Measurements from ENCODE around the gene ETNK2.
"Not testable (repeated sequence)": the region's sequence is repeated elsewhere in the genome, so short reads cannot be mapped to it uniquely, and the experiment has no call there.

Gene ETNK2

DNA sequence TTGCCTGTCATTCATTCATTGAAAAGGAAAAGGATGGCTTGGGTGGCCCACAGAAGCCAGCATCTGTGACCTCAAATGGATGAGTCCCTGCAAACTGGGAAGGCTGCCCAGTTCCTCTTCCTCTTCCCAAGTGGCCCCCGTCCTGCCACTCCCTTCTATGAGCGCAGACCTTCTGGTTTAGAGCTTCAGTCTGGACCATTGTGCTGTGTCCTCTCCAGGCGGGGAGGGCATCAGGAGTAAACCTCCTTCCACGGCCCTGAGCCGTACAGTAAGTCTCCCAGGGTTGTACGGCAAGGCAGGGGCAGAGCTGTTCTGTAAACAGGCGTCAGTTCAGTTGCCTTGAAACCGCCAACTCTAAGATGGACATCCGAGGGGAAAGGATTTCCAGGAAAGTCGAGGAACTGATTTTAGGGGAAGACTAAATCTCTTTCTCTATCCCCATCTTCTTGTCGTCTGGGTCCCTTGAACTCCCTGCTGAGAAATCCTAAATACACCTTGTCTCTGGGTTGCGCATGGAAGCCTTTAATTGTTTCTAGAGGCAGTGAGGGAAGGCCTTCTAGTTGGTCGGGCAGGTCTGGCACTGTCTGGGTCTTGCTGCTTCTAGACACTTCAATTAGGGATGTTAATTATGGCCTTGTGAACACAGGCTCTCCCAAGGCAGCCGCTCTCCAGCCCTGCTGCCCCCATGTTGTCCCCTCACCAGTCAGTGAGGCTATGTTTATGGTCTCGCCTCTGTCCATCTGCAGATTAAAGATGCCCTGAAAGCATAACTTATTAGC lies 56.8 kb downstream of the ETNK2 start:
- peak; percentile 29 for DNase-seq

- DNase-seq, result no peak
Observed at GRCh38 chr1:204094313-204094729, 57.5 kb downstream of the ETNK2 start.

DNA sequence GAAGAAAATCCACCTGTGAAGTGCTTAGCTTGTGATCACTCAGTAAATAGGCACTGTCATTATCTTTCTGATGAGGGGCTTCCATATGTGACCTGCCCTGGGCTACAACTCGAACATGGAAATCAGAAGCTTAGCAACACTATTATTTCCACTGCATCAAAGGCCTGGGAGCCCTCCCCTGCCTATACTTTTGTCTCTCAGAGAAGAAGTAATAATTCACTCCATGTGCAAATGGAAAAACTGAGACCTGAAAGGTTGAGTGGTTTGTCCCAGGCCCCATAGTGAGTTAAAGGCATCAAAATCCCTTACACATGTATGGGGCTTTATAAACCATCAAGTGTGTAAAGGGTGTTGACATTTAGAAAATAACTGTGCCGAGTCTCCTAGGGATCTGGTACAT lies 58.1 kb downstream of the ETNK2 start:
- no peak for DNase-seq

DNA sequence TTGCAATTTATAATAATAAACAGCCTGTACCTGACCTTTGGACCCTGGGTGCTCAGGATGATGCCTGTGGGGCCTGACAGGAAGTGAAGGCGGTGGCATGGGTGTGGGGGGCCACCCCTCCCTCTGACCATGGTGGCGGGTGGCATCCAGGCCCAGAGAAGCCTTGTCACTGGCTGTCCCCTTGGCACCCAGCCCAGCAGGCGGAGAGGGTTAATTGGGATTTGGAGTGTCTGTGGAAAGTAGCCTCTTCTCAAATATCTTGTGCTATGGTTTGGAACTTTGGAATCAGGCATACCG lies 58.5 kb downstream of the ETNK2 start:
- DNase-seq, result peak; percentile 45

DNA sequence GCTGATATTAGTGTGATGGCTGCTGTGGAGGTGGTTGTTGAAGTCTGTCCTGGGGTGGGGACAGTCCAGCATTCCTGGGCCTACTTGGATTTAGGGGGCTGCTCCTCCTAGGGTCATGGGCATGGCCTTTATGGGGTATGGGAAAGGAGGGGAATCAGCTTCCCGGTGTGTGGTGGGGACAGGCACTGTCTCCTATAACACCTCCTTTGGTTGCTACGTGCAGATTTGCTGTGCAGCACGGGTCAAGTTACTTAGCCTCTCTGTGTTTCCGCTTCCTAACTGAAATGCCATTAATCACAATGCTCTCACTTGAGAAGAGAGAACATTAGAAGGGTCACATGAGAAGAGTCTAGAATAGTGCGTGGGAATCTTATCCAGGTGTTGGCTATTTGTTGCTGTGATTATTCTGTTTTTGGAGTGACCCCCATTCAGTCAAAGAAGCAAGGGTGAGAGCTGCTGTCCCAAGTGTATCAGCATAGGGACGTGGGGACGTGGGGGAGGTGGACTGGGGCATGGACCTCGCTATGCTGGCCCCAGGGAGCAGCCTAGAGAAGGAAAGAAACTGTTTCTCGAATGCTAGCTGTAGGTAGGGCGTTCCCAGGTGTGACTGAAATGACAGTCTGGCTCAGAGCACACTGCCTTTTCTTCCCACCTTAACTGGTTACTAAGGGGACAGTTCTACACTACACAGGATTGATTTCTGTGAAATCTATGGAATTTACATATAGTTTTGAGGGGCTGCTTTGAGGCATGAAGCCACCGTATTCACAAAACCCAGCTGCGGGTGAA lies 59.0 kb downstream of the ETNK2 start:
- DNase-seq, result no peak

GRCh38 chr1:204091787-204092312 lies 60.0 kb downstream of the ETNK2 start:
- no peak for DNase-seq

DNA sequence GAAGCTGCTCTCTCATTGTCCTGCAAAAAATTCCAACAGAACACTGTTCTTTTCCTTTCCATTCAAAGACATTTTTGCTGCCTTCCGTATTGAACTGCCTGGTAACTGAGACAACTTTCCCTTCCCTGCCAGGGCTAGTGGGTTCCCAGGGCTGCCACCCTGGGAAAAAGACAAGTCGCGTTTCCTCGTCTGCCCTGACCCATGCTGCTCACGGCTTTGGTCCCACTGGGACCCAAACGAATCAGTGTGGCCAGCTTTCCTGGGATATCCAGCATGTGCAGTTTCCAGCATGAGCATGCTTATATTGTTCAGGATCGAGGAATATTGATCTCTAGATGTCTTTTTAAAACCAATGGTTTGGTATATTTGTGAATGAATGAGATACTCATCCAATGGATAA lies 60.8 kb downstream of the ETNK2 start:
- no peak for DNase-seq

- DNase-seq, result not testable (repeated sequence)
Observed at GRCh38 chr1:204090132-204090531, 61.7 kb downstream of the ETNK2 start.

DNA sequence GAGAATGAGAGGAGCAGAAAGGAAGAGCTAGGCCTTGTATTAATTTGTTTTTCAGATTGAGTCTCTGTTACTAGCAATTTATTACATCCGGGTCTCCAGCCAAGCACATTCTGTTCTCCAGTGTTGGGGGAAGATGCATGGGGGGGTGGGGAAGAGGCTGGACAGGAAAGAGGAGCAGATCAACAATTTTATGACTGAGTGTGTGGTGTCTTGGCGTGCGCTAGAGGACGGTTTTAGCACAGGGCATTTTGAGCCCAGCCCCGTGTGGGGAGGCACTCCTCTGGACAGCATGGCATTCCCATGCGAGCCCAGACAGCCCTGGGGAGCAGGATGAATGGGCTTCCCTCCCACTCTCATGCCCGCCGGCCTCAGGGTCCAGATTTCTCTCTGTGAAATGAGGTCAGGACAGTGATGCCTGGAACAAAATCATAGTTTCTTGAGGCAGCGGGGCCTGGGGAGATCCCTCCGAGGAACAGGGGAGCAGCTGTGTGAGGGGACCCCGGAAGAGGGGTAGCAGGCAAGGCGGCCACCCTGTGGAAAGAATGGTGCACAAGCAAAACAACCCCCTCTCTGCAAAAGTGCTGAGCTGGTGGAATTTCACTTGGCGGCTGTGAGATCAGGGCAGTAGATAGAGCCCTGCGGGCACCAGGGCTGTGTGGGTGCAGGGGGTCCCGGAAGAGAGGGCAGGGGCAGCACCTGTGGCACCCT lies 62.6 kb downstream of the ETNK2 start:
- no peak for DNase-seq

DNA sequence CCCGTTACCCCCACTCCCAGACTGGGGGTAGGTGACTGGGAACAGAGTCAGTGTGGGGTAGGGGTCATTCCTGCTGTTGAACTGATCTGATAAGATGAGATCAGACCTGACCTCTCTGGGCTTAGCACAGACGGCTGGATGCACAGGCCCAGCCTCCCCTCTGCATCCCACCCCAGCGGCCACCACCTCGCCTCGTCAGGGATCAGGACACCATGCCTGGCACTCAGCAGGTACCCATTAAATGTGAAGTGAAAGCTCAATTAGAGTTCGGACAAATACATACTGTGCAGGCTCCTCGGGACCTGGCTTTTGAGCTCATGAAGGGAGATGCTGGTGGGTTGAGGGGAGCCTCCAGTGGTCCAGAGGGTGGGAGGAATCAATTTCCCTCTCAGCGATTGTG lies 63.2 kb downstream of the ETNK2 start:
- DNase-seq, result no peak

- no peak for DNase-seq
Observed at GRCh38 chr1:204087893-204088528, 63.8 kb downstream of the ETNK2 start.

- DNase-seq, result no peak
Observed at GRCh38 chr1:204087181-204087892, 64.5 kb downstream of the ETNK2 start.

- DNase-seq, result no peak
Observed at GRCh38 chr1:204085876-204086275, 66.0 kb downstream of the ETNK2 start.

DNA sequence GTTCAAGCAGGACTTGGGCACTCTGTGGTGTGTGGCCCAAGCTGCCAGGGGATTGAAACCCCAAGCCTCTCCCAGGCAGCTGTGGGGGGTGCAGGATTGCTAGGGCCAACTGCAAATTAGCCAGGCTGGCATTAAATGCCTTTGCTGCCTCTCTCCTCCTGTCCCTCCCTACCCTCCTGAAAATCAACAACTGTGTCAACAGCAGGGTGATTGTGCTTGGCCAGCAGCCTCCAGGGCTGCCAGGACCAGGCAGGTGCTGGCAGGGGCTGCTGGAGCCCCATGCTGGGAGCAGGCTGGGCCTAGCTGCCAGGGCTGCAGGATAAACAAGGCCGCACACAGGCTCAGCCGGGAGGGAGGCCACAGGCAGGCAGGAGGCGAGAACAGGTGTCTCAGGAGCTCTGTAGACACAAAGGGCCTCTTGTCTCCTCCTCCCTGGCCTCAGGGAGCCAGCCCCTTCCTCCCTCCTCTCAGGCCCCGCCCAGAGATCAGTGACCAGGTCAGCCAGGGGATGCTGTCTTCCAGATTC lies 67.5 kb downstream of the ETNK2 start:
- DNase-seq, result peak; percentile 99

DNA sequence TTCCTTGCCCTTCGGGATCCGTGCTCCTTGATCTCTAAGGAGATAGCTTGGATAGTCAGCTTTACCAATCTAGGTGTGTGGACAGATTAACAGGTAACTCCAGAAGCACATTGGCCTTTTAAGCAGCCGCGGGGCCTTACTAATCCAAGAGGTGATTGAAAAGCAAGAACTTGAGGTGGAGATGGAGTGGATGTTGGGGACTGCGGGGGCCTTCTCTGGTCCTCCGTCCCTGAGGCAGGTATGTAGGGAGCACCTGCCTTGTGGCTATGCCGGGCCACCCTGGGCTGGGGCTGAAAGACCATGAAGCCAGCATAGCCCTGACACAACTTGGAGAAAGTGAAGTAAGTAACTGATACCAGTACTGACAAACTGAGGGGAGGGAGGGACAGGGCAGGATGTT lies 68.4 kb downstream of the ETNK2 start:
- DNase-seq, result no peak

DNA sequence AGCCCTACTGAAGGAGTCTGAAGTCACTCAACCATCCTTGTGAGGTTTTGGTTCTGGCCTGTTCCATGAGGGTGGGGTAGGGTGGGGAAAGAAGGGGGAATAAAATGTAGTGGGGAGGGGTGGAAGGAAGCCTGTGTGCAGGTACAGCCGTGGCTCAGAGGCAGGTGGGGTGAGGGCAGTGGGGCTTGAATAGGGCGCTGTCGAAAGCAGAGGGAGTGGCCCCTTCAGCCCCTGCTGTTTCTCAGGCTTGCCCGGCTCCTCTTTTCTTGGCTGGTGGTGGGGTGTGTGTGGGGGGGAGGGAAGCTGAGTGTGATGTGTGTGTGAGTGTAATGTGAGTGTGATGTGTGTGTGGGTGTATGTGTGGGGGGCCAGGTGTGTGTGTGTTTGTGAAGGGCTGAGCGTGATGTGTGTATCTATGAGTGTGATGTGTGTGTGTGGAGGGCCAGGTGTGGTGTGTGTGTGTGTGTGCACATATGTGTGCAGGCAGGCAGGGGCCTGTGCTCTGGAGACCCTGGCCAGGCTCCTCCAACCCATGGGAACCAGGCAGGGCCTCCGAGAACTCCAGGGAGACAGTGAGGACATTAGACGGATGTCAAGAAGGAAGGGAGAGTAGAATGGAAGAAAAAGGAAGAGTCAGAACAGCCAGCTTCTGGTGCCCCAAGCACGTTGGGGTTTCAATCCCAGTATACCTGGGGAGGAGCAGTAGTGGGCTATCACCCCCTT lies 69.9 kb downstream of the ETNK2 start:
- no peak for DNase-seq

GRCh38 chr1:204081164-204081790 lies 70.6 kb downstream of the ETNK2 start:
- no peak for DNase-seq

Data from COR-L47 (cell line).